ENCODE measurements around the gene ARHGAP35. TPM values are rescaled to one million over a fixed set of nuclear protein-coding genes. Genes with fewer than 3 reads are reported as not detected.
A peak's percentile ranks its signal among the peaks of the same experiment; 100 is the strongest.

ARHGAP35 gene
- polyA plus RNA-seq (2012; rRNA removed): 19.7 and 25.1 TPM in 2 replicates
- polyA plus RNA-seq (2012; cell fraction: cytosol; rRNA removed): 16.2 and 21.9 TPM in 2 replicates
- polyA plus RNA-seq (2012; cell fraction: nucleus; rRNA removed): 21.0 and 26.2 TPM in 2 replicates

GRCh38 chr19:46860846-46861690, at the start of gene ARHGAP35:
ARHGAP35 (plus strand) TSS chr19:46860997; CDS start chr19:46918676, 57,679 bp downstream.
- POLR2A ChIA-PET: interaction anchor here (0.9 to 1.2 kb wide), 4 partner anchors 10 to 129 kb away, joined by 3 to 4 read pairs (median 4); partner anchors contain the start of gene AP2S1
- Histone ChIP-seq H3K9me3 (no peaks in the 10 kb centered on the region), H2AFZ (ENCODE audit: low read depth) (peak within 1 kb of the TSS; percentile 52; the same call in 1 of the 2 replicates), H3K36me3 (replicated peaks in 1 of 2; ENCODE audit: control insufficient read depth in 1 of 2, insufficient read depth in 2 of 2, low read length in 1 of 2) (peaks cover 0 to 5% of the 10 kb centered on the region in 2 experiments), H4K20me1 (ENCODE audit: insufficient read depth) (peaks cover 46% of the 10 kb centered on the region), H3K79me2 (ENCODE audit: insufficient read depth) (peaks cover 51% of the 10 kb centered on the region), H3F3A (replicated peaks; ENCODE audit: insufficient read depth) (peaks cover 26% of the 10 kb centered on the region), H3K9me2 (no peaks in the 10 kb centered on the region), H3K9ac (peak within 1 kb of the TSS; percentile 97), H3K4me2 (peak within 1 kb of the TSS; percentile 89), H3K4me1 (ENCODE audit: control insufficient read depth in 1 of 2, insufficient read depth in 2 of 2, low read depth in 1 of 2, low read length in 1 of 2) (peaks cover 0 to 37% of the 10 kb centered on the region in 2 experiments; a peak in 3 of 4 replicates), H3K4me3 (ENCODE audit: low read depth in 2 of 2, low read length in 1 of 2) (peak within 1 kb of the TSS; percentile 77 to 90), H3K27ac (ENCODE audit: low read depth in 2 of 2, low read length in 1 of 2) (peak within 1 kb of the TSS; percentile 96 to 98), H3K27me3 (ENCODE audit: insufficient read depth) (no peaks in the 10 kb centered on the region)
- DNase-seq: peak; percentile 92
- CTCF ChIA-PET: interaction anchor here (0.7 to 4.2 kb wide), 3 partner anchors 111 to 131 kb away, joined by 4 to 34 read pairs (median 4); no protein-coding TSS in a partner anchor
- under 1% methylated on average over 25 of the region's 91 CpGs for WGBS (ENCODE audit: low lambda C conversion rate)
- peak; percentile 81 for TF ChIP-seq YY1 (IDR thresholded peaks at IDR 0.05; ENCODE audit: low read depth)
- no peak for TF ChIP-seq EP300 (IDR thresholded peaks at IDR 0.05; ENCODE audit: borderline replicate concordance in 1 of 2, low read depth in 1 of 2, low read length in 1 of 2)
- TF ChIP-seq TAF1 (IDR thresholded peaks at IDR 0.05; ENCODE audit: borderline replicate concordance, low read depth, low read length): 0 out of 2 replicates have a peak, but pooled peaks have one; percentile 59

GRCh38 chr19:46812977-46813838, 47.6 kb upstream of the ARHGAP35 start:
- peaks cover 0 to 13% of the 10 kb centered on the region in 2 experiments; a peak in 1 of 4 replicates for H3K4me1 ChIP-seq (ENCODE audit: control insufficient read depth in 1 of 2, insufficient read depth in 2 of 2, low read depth in 1 of 2, low read length in 1 of 2)
- H3K79me2 ChIP-seq (ENCODE audit: insufficient read depth): no peaks in the 10 kb centered on the region
- no peak overlapping the region; a peak in 2 of 4 replicates for H3K27ac ChIP-seq (ENCODE audit: low read depth in 2 of 2, low read length in 1 of 2)
- no peaks in the 10 kb centered on the region for H3K9me3 ChIP-seq
- H3K36me3 ChIP-seq (replicated peaks in 1 of 2; ENCODE audit: control insufficient read depth in 1 of 2, insufficient read depth in 2 of 2, low read length in 1 of 2): no peaks in the 10 kb centered on the region
- whole genome bisulfite sequencing (ENCODE audit: low lambda C conversion rate): 68% methylated on average over 23 of the region's 24 CpGs
- ChIA-PET POLR2A (no interaction called here), CTCF (interaction anchor here (1.5 kb wide), 1 partner anchor 27 kb away, joined by 6 read pairs; no protein-coding TSS in a partner anchor)
- H3K4me3 ChIP-seq (ENCODE audit: low read depth in 2 of 2, low read length in 1 of 2): no peak overlapping the region
- H4K20me1 ChIP-seq (ENCODE audit: insufficient read depth): no peaks in the 10 kb centered on the region
- DNase-seq: peak; percentile 67
- no peaks in the 10 kb centered on the region for H3K9me2 ChIP-seq
- no peak overlapping the region for H3K4me2 ChIP-seq
- no peaks in the 10 kb centered on the region for H3F3A ChIP-seq (replicated peaks; ENCODE audit: insufficient read depth)
- H3K27me3 ChIP-seq (ENCODE audit: insufficient read depth): no peaks in the 10 kb centered on the region
- H2AFZ ChIP-seq (ENCODE audit: low read depth): peak overlapping the region; percentile 72
- no peak overlapping the region for H3K9ac ChIP-seq
- no peak for TF ChIP-seq ZBTB33 (IDR thresholded peaks at IDR 0.05; ENCODE audit: borderline replicate concordance, low read depth)
- no peak for TF ChIP-seq USF1 (IDR thresholded peaks at IDR 0.05; ENCODE audit: borderline replicate concordance, low read depth)
- TF ChIP-seq EZH2phosphoT487 (IDR thresholded peaks at IDR 0.05; ENCODE audit: borderline replicate concordance, low read depth): no peak
- no peak for TF ChIP-seq CHD2 (IDR thresholded peaks at IDR 0.05; ENCODE audit: low read length, partially characterized antibody)
- TF ChIP-seq GATA2 (CRISPR knock-in tag; IDR thresholded peaks at IDR 0.05): no peak
- TF ChIP-seq EP300 (IDR thresholded peaks at IDR 0.05; ENCODE audit: borderline replicate concordance in 1 of 2, low read depth in 1 of 2, low read length in 1 of 2): no peak
- TF ChIP-seq JUND (IDR thresholded peaks at IDR 0.05): no peak
- TF ChIP-seq RXRA (IDR thresholded peaks at IDR 0.05; ENCODE audit: borderline replicate concordance, low read depth): no peak
- TF ChIP-seq MEF2A (IDR thresholded peaks at IDR 0.05; ENCODE audit: borderline replicate concordance, low read depth): no peak
- no peak for TF ChIP-seq FOSL2 (IDR thresholded peaks at IDR 0.05; ENCODE audit: borderline replicate concordance, low read depth)
- TF ChIP-seq TAF1 (IDR thresholded peaks at IDR 0.05; ENCODE audit: borderline replicate concordance, low read depth, low read length): no peak
- no peak for TF ChIP-seq MAX (IDR thresholded peaks at IDR 0.05; ENCODE audit: low read depth)
- no peak for TF ChIP-seq PBX3 (IDR thresholded peaks at IDR 0.05)
- TF ChIP-seq YY1 (IDR thresholded peaks at IDR 0.05; ENCODE audit: low read depth): no peak
- no peak for TF ChIP-seq TEAD4 (IDR thresholded peaks at IDR 0.05; ENCODE audit: borderline replicate concordance, insufficient read depth)
- TF ChIP-seq USF2 (IDR thresholded peaks at IDR 0.05; ENCODE audit: borderline replicate concordance, low read depth, low read length): no peak
- TF ChIP-seq FOXJ3 (CRISPR knock-in tag; IDR thresholded peaks at IDR 0.05): no peak
